SK-N-SH (cell line): Measurements from ENCODE around the gene TFAP2E. TPM values are rescaled to one million over a fixed set of nuclear protein-coding genes. Genes with fewer than 3 reads are reported as not detected.

ENCODE experiments used
- CTCF ChIA-PET: fragments of 300-600, 350-600 bp; formaldehyde crosslinking; extraction: SDS; loops from one replicate; lab custom pipeline; 2021; lab: Yijun Ruan, JAX
- POLR2A ChIA-PET: fragments of 350-600 bp; sonication (Branson Sonifier 250); formaldehyde crosslinking; extraction: SDS; loops from one replicate; lab custom pipeline; 2020; ENCODE audit warnings: antibody characterized with exemption, inconsistent platforms; lab: Yijun Ruan, JAX
- DNase-seq: peaks from one replicate; pipeline ENCODE4 v3.0.0; 2012
- H2AFZ ChIP-seq: fragments of 200-600 bp; sonication (generic); 2 replicates; pipeline ENCODE4 v1.8.1; 2016; ENCODE audit warnings: antibody characterized with exemption, mild to moderate bottlenecking, low read depth
- H3F3A ChIP-seq: fragments of 200-600 bp; sonication (generic); replicated peaks from 2 replicates; pipeline ENCODE3; 2016; ENCODE audit warnings: antibody characterized with exemption, mild to moderate bottlenecking; ENCODE audit not compliant: insufficient read depth
- H3K27ac ChIP-seq, 2 experiments: fragments of 200-500 bp in 1 of 2; fragments of 200-600 bp in 1 of 2; sonication (Bioruptor generic) in 1 of 2; sonication (generic), shearing (Covaris generic) in 1 of 2; 2 replicates each; pipeline versions ENCODE4 v1.5.1 to v1.6.1; 2014 to 2016; ENCODE audit warnings: low read depth in 2 of 2, inconsistent platforms in 1 of 2, low read length in 1 of 2, mild to moderate bottlenecking in 1 of 2, mixed read lengths in 1 of 2
- H3K27me3 ChIP-seq: fragments of 200-600 bp; sonication (generic), shearing (Covaris generic); 2 replicates; pipeline ENCODE4 v1.6.1; 2016; ENCODE audit warnings: mixed run types; ENCODE audit not compliant: insufficient read depth
- H3K36me3 ChIP-seq, 2 experiments: fragments of 200-500 bp in 1 of 2; fragments of 200-600 bp in 1 of 2; sonication (Bioruptor generic) in 1 of 2; sonication (generic) in 1 of 2; replicated peaks in 1 of 2; 2 replicates each; pipeline versions ENCODE3 to v1.5.1; 2014 to 2016; ENCODE audit warnings: low read length in 1 of 2, mild to moderate bottlenecking in 1 of 2; ENCODE audit not compliant: insufficient read depth in 2 of 2, control insufficient read depth in 1 of 2
- H3K4me1 ChIP-seq, 2 experiments: fragments of 200-500 bp in 1 of 2; fragments of 200-600 bp in 1 of 2; sonication (Bioruptor generic) in 1 of 2; sonication (generic), shearing (Covaris generic) in 1 of 2; 2 replicates each; pipeline versions ENCODE4 v1.5.1 to v1.6.1; 2014 to 2016; ENCODE audit warnings: low read depth in 1 of 2, low read length in 1 of 2, mixed run types in 1 of 2; ENCODE audit not compliant: insufficient read depth in 2 of 2, control insufficient read depth in 1 of 2
- H3K4me2 ChIP-seq: fragments of 200-600 bp; sonication (generic), shearing (Covaris generic); 2 replicates; pipeline ENCODE4 v1.6.1; 2017; ENCODE audit warnings: mixed run types
- H3K4me3 ChIP-seq, 2 experiments: fragments of 200-500 bp in 1 of 2; fragments of 200-600 bp in 1 of 2; sonication (Bioruptor generic) in 1 of 2; sonication (generic), shearing (Covaris generic) in 1 of 2; 2 replicates each; pipeline versions ENCODE4 v1.5.1 to v1.8.1; 2014 to 2016; ENCODE audit warnings: low read depth in 2 of 2, inconsistent platforms in 1 of 2, low read length in 1 of 2, mild to moderate bottlenecking in 1 of 2, mixed read lengths in 1 of 2, moderate library complexity in 1 of 2
- H3K79me2 ChIP-seq: fragments of 200-600 bp; sonication (generic); 2 replicates; pipeline ENCODE4 v1.8.1; 2017; ENCODE audit warnings: mild to moderate bottlenecking; ENCODE audit not compliant: insufficient read depth
- H3K9ac ChIP-seq: fragments of 200-600 bp; sonication (generic); 2 replicates; pipeline ENCODE4 v1.6.1; 2017; ENCODE audit warnings: mixed run types
- H3K9me2 ChIP-seq: fragments of 200-600 bp; sonication (generic); 2 replicates; pipeline ENCODE4 v1.6.1; 2017; ENCODE audit warnings: mixed run types
- H3K9me3 ChIP-seq: fragments of 200-600 bp; sonication (generic); 2 replicates; pipeline ENCODE4 v1.6.1; 2017; ENCODE audit warnings: mixed run types, mild to moderate bottlenecking, moderate library complexity
- H4K20me1 ChIP-seq: fragments of 200-600 bp; sonication (generic); 2 replicates; pipeline ENCODE4 v1.6.1; 2017; ENCODE audit warnings: mild to moderate bottlenecking, mixed run types; ENCODE audit not compliant: insufficient read depth
- ELF1 ChIP-seq: IDR thresholded peaks from 2 replicates; pipeline ENCODE4 v1.4.0; 2012
- EP300 ChIP-seq, 2 experiments: IDR thresholded peaks; 2 replicates each; pipeline versions ENCODE4 v1.4.0 to v1.6.1; 2012; ENCODE audit warnings: borderline replicate concordance in 1 of 2, low read depth in 1 of 2, low read length in 1 of 2
- EZH2phosphoT487 ChIP-seq: fragments of 200-600 bp; sonication (generic); IDR thresholded peaks from 2 replicates; pipeline ENCODE4 v1.6.1; 2017; ENCODE audit warnings: low read depth, mixed run types, mild to moderate bottlenecking, antibody characterized with exemption, moderate library complexity, borderline replicate concordance
- FOXJ3 ChIP-seq: sonication (generic); formaldehyde crosslinking; IDR thresholded peaks from 2 replicates; pipeline ENCODE4 v1.5.1; 2020; ENCODE audit warnings: mild to moderate bottlenecking, missing genetic modification reagents
- FOXM1 ChIP-seq: IDR thresholded peaks from 2 replicates; pipeline ENCODE4 v1.4.0; 2012; ENCODE audit warnings: low read depth, mild to moderate bottlenecking
- GABPA ChIP-seq: IDR thresholded peaks from 2 replicates; pipeline ENCODE4 v1.4.0; 2012; ENCODE audit warnings: low read depth, mild to moderate bottlenecking
- JUND ChIP-seq: IDR thresholded peaks from 2 replicates; pipeline ENCODE4 v1.4.0; 2012
- MEF2A ChIP-seq: IDR thresholded peaks from 2 replicates; pipeline ENCODE4 v1.4.0; 2012; ENCODE audit warnings: low read depth, borderline replicate concordance
- NRF1 ChIP-seq: IDR thresholded peaks from 2 replicates; pipeline ENCODE4 v1.6.1; 2012; ENCODE audit warnings: low read depth, mild to moderate bottlenecking, low read length
- POLR2AphosphoS5 ChIP-seq: IDR thresholded peaks from 2 replicates; pipeline ENCODE4 v1.6.1; 2012; ENCODE audit warnings: low read depth, low read length
- RCOR1 ChIP-seq: fragments of 150-350 bp; IDR thresholded peaks from 2 replicates; pipeline ENCODE4 v1.6.1; 2017; ENCODE audit warnings: antibody characterized with exemption, low read length
- SIN3A ChIP-seq: IDR thresholded peaks from 2 replicates; pipeline ENCODE4 v1.6.1; 2012; ENCODE audit warnings: low read depth, mild to moderate bottlenecking, low read length, moderate library complexity, borderline replicate concordance
- TEAD4 ChIP-seq: IDR thresholded peaks from 2 replicates; pipeline ENCODE4 v1.4.0; 2012; ENCODE audit warnings: mild to moderate bottlenecking, borderline replicate concordance; ENCODE audit not compliant: insufficient read depth
- WGBS: methylation state at CpG from one replicate; pipeline ENCODE4 v1.1.6; 2017; ENCODE audit warnings: low lambda C conversion rate; 5-methylcytosine and 5-hydroxymethylcytosine counted together
- polyA plus RNA-seq, 3 experiments: library from polyadenylated mRNA; depleted of rRNA; stranded (reverse); fragments of >200 nt; gene quantifications; 2 replicates each; pipeline ENCODE4 v1.2.3, GENCODE V29; 2012
- TF ChIP-seq, protein P1 (sequence below): IDR thresholded peaks from 2 replicates; pipeline ENCODE4 v1.4.0; 2012; ENCODE audit warnings: low read depth, borderline replicate concordance
- TF ChIP-seq, protein P2 (sequence below): IDR thresholded peaks from 2 replicates; pipeline ENCODE4 v1.4.0; 2012; ENCODE audit warnings: low read depth
- TF ChIP-seq, protein P3 (sequence below): fragments of 150-350 bp; IDR thresholded peaks from 2 replicates; pipeline ENCODE4 v1.6.1; 2017; ENCODE audit warnings: antibody characterized with exemption, low read length, low read depth, borderline replicate concordance
- TF ChIP-seq, protein P4 (sequence below): fragments of 150-350 bp; IDR thresholded peaks from 2 replicates; pipeline ENCODE4 v1.6.1; 2016; ENCODE audit warnings: mild to moderate bottlenecking, low read depth, low read length

Gene TFAP2E
- polyA plus RNA-seq, 1 of the 3 experiments (the other 2 are of a cell fraction): 0.59 TPM

DNA sequence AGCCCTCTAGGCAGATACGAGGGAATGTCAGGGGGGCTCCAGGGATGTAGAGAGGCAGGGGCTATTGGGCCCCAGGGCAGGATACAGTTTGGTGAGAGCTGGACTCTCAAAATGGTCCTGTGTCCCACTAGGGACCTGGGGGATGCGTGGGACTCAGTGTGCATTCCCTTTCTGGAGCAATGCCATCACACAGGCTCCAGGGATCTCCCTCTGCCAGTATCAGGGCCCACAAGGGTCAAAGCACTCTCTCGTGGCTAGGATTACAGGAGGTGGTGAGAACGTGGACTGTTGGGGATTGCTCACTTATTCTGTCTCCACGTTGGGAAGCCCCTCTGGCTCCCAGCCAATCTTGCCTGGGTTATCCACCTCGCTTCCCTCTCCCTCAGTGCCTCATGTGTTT lies 41.7 kb upstream of the TFAP2E start:
- 56% methylated on average over 2 of the region's 6 CpGs for WGBS
- CTCF ChIA-PET: no interaction called here

DNA sequence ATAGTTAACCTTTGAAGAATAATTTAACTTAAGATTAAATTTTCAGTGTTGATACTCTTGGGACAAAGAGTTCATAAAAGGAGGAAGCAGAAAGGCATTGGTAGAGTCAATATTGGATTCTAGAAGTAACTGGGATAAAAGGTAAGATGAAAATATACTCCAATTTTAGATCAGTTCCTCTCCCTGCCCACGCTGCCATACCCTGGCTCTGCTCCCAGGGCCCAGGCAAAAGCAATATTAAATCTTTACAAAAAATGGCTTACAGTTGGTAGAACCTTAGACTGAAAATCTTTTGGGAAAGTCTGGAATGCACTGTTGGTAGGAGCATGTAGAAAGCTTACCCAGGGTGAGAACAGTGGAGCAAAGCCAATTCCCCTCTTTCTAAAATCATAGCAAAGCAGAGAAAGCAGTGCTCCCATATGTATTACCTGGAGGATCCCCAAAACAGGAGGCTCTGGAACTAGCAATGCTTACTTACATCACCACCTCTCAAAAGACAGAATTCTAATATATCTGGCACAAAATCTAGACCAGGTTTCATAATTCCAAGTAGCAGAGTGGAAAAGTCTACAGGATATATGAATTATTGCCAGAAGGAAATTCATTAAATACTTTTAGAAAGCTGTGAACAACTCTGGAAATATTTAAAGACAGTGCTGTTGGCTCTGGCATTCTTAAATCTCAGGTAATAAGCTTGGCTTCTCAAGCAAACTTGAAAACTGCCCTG lies 40.5 kb upstream of the TFAP2E start:
- Histone ChIP-seq H3K4me2 (no peak overlapping the region), H2AFZ (no peak overlapping the region), H4K20me1 (peaks cover 5% of the 10 kb centered on the region; the same call in 1 of the 2 replicates), H3K27me3 (no peaks in the 10 kb centered on the region), H3K36me3 (peaks cover 27 to 31% of the 10 kb centered on the region in 2 experiments), H3K9me2 (no peaks in the 10 kb centered on the region), H3K27ac (no peak overlapping the region; a peak in 1 of 4 replicates), H3F3A (no peaks in the 10 kb centered on the region), H3K9ac (no peak overlapping the region), H3K9me3 (0 out of 2 replicates have a peak, but pooled peaks cover 4% of the 10 kb centered on the region), H3K4me1 (peaks cover 3 to 11% of the 10 kb centered on the region in 2 experiments; a peak in 3 of 4 replicates), H3K79me2 (peaks cover 47% of the 10 kb centered on the region), H3K4me3 (no peak overlapping the region)
- POLR2A ChIA-PET: no interaction called here
- no peak for DNase-seq
- CTCF ChIA-PET: interaction anchor here (1.2 kb wide), 1 partner anchor 88 kb away, joined by 4 read pairs; no protein-coding TSS in a partner anchor
- TF ChIP-seq ELF1 (no peak), POLR2AphosphoS5 (no peak)
- TF ChIP-seq, protein P1, sequence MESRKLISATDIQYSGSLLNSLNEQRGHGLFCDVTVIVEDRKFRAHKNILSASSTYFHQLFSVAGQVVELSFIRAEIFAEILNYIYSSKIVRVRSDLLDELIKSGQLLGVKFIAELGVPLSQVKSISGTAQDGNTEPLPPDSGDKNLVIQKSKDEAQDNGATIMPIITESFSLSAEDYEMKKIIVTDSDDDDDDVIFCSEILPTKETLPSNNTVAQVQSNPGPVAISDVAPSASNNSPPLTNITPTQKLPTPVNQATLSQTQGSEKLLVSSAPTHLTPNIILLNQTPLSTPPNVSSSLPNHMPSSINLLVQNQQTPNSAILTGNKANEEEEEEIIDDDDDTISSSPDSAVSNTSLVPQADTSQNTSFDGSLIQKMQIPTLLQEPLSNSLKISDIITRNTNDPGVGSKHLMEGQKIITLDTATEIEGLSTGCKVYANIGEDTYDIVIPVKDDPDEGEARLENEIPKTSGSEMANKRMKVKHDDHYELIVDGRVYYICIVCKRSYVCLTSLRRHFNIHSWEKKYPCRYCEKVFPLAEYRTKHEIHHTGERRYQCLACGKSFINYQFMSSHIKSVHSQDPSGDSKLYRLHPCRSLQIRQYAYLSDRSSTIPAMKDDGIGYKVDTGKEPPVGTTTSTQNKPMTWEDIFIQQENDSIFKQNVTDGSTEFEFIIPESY: no peak
- 90% methylated on average over 1 of the region's 1 CpG for WGBS

More for the DNA sequence above, 41.7 kb upstream of the TFAP2E start:
- Histone ChIP-seq H3K9me3 (peaks cover 4% of the 10 kb centered on the region; the same call in 1 of the 2 replicates), H3K4me1 (peaks cover 0 to 7% of the 10 kb centered on the region in 2 experiments; a peak in 2 of 4 replicates), H3F3A (no peaks in the 10 kb centered on the region), H3K27ac (no peak overlapping the region), H3K9ac (no peak overlapping the region), H3K36me3 (peaks cover 22 to 24% of the 10 kb centered on the region in 2 experiments), H3K79me2 (peaks cover 35% of the 10 kb centered on the region), H3K9me2 (no peaks in the 10 kb centered on the region), H2AFZ (no peak overlapping the region), H3K27me3 (no peaks in the 10 kb centered on the region), H4K20me1 (peaks cover 5% of the 10 kb centered on the region; the same call in 1 of the 2 replicates), H3K4me3 (no peak overlapping the region), H3K4me2 (no peak overlapping the region)
- TF ChIP-seq, protein P2, sequence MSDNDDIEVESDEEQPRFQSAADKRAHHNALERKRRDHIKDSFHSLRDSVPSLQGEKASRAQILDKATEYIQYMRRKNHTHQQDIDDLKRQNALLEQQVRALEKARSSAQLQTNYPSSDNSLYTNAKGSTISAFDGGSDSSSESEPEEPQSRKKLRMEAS: no peak
- TF ChIP-seq TEAD4 (no peak), RCOR1 (no peak), GABPA (no peak), JUND (no peak), NRF1 (no peak), EP300 (IDR thresholded peaks at IDR 0.05; ENCODE audit: borderline replicate concordance in 1 of 2, low read depth in 1 of 2, low read length in 1 of 2) (no peak), FOXJ3 (CRISPR knock-in tag) (no peak), EZH2phosphoT487 (no peak), MEF2A (no peak), SIN3A (no peak), FOXM1 (no peak)
- TF ChIP-seq, protein P3, sequence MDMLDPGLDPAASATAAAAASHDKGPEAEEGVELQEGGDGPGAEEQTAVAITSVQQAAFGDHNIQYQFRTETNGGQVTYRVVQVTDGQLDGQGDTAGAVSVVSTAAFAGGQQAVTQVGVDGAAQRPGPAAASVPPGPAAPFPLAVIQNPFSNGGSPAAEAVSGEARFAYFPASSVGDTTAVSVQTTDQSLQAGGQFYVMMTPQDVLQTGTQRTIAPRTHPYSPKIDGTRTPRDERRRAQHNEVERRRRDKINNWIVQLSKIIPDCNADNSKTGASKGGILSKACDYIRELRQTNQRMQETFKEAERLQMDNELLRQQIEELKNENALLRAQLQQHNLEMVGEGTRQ: no peak
- TF ChIP-seq, protein P4, sequence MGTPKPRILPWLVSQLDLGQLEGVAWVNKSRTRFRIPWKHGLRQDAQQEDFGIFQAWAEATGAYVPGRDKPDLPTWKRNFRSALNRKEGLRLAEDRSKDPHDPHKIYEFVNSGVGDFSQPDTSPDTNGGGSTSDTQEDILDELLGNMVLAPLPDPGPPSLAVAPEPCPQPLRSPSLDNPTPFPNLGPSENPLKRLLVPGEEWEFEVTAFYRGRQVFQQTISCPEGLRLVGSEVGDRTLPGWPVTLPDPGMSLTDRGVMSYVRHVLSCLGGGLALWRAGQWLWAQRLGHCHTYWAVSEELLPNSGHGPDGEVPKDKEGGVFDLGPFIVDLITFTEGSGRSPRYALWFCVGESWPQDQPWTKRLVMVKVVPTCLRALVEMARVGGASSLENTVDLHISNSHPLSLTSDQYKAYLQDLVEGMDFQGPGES: no peak
- DNase-seq: no peak
- POLR2A ChIA-PET: no interaction called here
